ENCODE data around the gene RFX7.
"Not testable (repeated sequence)": the region's sequence is repeated elsewhere in the genome, so short reads cannot be mapped to it uniquely, and the experiment has no call there.

The RFX7 gene

DNA sequence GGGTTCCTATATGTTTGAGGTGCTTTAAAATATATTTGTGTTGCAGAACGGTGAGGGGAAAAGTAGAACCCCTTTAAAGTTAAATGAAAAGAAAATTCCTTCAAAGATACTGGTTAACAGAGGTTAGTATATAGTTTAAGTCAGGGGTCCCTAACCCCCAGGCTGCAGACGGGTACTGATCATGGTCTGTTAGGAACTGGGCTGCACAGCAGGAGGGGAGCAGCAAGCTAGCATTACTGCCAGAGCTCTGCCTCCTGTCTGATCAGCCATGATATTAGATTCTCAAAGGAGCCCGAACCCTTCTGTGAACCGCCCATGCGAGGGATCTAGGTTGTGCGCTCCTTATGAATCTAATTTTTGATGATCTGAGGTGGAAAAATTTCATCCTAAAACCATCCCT, 37.5 kb upstream of the RFX7 start:
- no peaks in the 10 kb centered on the region for H3K79me2 ChIP-seq (ENCODE audit: control insufficient read depth, insufficient read depth, low read length, poor library complexity)
- H3K79me1 ChIP-seq (ENCODE audit: low read length): no peaks in the 10 kb centered on the region
- H4K91ac ChIP-seq (ENCODE audit: low read depth, low read length): no peak overlapping the region
- no peak overlapping the region for H4K12ac ChIP-seq (ENCODE audit: low read depth, low read length)
- no peak overlapping the region for H3K18ac ChIP-seq (ENCODE audit: low read length)
- no peaks in the 10 kb centered on the region for H3K27me3 ChIP-seq (ENCODE audit: insufficient read depth, low read length)
- H2AK5ac ChIP-seq (ENCODE audit: low read length): no peak overlapping the region
- H3K4me1 ChIP-seq (ENCODE audit: control insufficient read depth in 1 of 2, insufficient read depth in 2 of 2, low read length in 2 of 2): no peaks in the 10 kb centered on the region
- H3K14ac ChIP-seq (ENCODE audit: low read length): no peak overlapping the region
- no peak overlapping the region for H3K23ac ChIP-seq (ENCODE audit: low read length)
- H2BK5ac ChIP-seq (ENCODE audit: low read depth, low read length, poor library complexity): no peak overlapping the region
- no peak overlapping the region for H3K4me3 ChIP-seq (ENCODE audit: low read depth, low read length)
- peak overlapping the region; percentile 27 for H3K9ac ChIP-seq (ENCODE audit: low read length)
- H3K36me3 ChIP-seq (ENCODE audit: control insufficient read depth in 1 of 2, insufficient read depth in 2 of 2, low read length in 2 of 2): no peaks in the 10 kb centered on the region
- H3K4me2 ChIP-seq (ENCODE audit: low read length): no peak overlapping the region
- no peaks in the 10 kb centered on the region for H3K9me3 ChIP-seq (ENCODE audit: insufficient read depth, low read depth, low read length)
- H4K8ac ChIP-seq (ENCODE audit: low read depth, low read length): no peak overlapping the region
- DNase-seq: no peak
- H2AFZ ChIP-seq (ENCODE audit: insufficient read depth, low read length, poor library complexity): no peak overlapping the region
- H2BK12ac ChIP-seq (ENCODE audit: low read length): no peak overlapping the region
- H2BK120ac ChIP-seq (ENCODE audit: insufficient read depth, low read length, poor library complexity): no peak overlapping the region
- no peak overlapping the region for H3K27ac ChIP-seq (ENCODE audit: low read depth, low read length)
- no CpG with 5 or more reads among the region's 6 CpGs for WGBS (ENCODE audit: extremely low coverage, insufficient coverage, insufficient read length)
- H3K4ac ChIP-seq (ENCODE audit: low read depth, low read length): no peak overlapping the region

DNA sequence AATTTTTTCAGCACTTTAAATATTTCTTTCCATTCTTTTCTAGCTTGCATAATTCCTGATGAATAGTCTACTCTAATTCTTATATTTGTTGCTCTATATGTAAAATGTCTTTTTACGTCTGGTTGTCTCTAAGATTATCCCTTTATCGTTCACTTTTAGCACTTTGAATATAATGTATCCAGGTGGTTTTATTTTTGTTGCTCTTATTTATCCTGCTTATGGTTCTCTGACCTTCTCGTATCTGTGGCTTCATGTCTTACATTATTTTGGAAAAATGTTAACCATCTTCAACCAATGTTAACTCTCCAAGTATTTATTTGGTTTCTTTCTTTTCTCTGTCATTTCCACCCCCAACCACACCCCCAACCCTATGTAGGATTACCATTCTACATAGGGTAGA, 30.0 kb upstream of the RFX7 start:
- Histone ChIP-seq H2AK5ac (ENCODE audit: low read length) (no peak overlapping the region), H3K36me3 (ENCODE audit: control insufficient read depth in 1 of 2, insufficient read depth in 2 of 2, low read length in 2 of 2) (peaks cover 0 to 2% of the 10 kb centered on the region in 2 experiments), H3K9me3 (ENCODE audit: insufficient read depth, low read depth, low read length) (no peaks in the 10 kb centered on the region), H3K27ac (ENCODE audit: low read depth, low read length) (no peak overlapping the region), H2BK12ac (ENCODE audit: low read length) (no peak overlapping the region), H2BK5ac (ENCODE audit: low read depth, low read length, poor library complexity) (no peak overlapping the region), H3K23ac (ENCODE audit: low read length) (no peak overlapping the region), H3K14ac (ENCODE audit: low read length) (no peak overlapping the region), H3K9ac (ENCODE audit: low read length) (no peak overlapping the region), H4K91ac (ENCODE audit: low read depth, low read length) (no peak overlapping the region), H2BK120ac (ENCODE audit: insufficient read depth, low read length, poor library complexity) (no peak overlapping the region), H4K12ac (ENCODE audit: low read depth, low read length) (no peak overlapping the region), H3K4me1 (ENCODE audit: control insufficient read depth in 1 of 2, insufficient read depth in 2 of 2, low read length in 2 of 2) (no peaks in the 10 kb centered on the region), H3K79me1 (ENCODE audit: low read length) (no peaks in the 10 kb centered on the region), H3K4me3 (ENCODE audit: low read depth, low read length) (no peak overlapping the region), H3K4me2 (ENCODE audit: low read length) (no peak overlapping the region), H3K4ac (ENCODE audit: low read depth, low read length) (no peak overlapping the region), H3K79me2 (ENCODE audit: control insufficient read depth, insufficient read depth, low read length, poor library complexity) (no peaks in the 10 kb centered on the region), H4K8ac (ENCODE audit: low read depth, low read length) (no peak overlapping the region), H2AFZ (ENCODE audit: insufficient read depth, low read length, poor library complexity) (no peak overlapping the region), H3K18ac (ENCODE audit: low read length) (no peak overlapping the region), H3K27me3 (ENCODE audit: insufficient read depth, low read length) (no peaks in the 10 kb centered on the region)
- no CpG with 5 or more reads among the region's 3 CpGs for WGBS (ENCODE audit: extremely low coverage, insufficient coverage, insufficient read length)
- DNase-seq: no peak

DNA sequence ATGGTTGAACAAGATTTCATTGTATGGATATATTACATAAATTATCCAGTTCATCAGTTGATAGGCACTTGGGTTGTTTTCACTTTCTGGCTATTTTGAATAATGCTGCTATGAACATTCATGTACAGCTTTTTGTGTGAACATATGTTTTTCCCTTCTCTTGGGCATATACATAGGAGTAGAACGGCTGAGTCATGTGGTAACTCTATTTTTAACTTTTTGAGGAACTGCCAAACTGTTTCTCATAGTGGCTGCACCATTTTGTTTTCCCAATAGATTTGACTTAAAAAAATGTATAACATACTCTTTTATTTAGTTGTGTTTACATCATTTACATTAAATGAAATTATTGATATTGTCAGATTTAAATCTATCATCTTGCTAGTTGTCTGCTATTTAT, 28.8 kb upstream of the RFX7 start:
- no peak overlapping the region for H3K18ac ChIP-seq (ENCODE audit: low read length)
- H3K14ac ChIP-seq (ENCODE audit: low read length): no peak overlapping the region
- H3K9ac ChIP-seq (ENCODE audit: low read length): no peak overlapping the region
- DNase-seq: no peak
- H4K12ac ChIP-seq (ENCODE audit: low read depth, low read length): no peak overlapping the region
- no peak overlapping the region for H2BK120ac ChIP-seq (ENCODE audit: insufficient read depth, low read length, poor library complexity)
- no peaks in the 10 kb centered on the region for H3K79me1 ChIP-seq (ENCODE audit: low read length)
- no peak overlapping the region for H2BK5ac ChIP-seq (ENCODE audit: low read depth, low read length, poor library complexity)
- no peak overlapping the region for H2AK5ac ChIP-seq (ENCODE audit: low read length)
- H3K4me1 ChIP-seq (ENCODE audit: control insufficient read depth in 1 of 2, insufficient read depth in 2 of 2, low read length in 2 of 2): no peaks in the 10 kb centered on the region
- H2BK12ac ChIP-seq (ENCODE audit: low read length): no peak overlapping the region
- H3K79me2 ChIP-seq (ENCODE audit: control insufficient read depth, insufficient read depth, low read length, poor library complexity): no peaks in the 10 kb centered on the region
- H3K23ac ChIP-seq (ENCODE audit: low read length): no peak overlapping the region
- no peak overlapping the region for H4K91ac ChIP-seq (ENCODE audit: low read depth, low read length)
- H3K36me3 ChIP-seq (ENCODE audit: control insufficient read depth in 1 of 2, insufficient read depth in 2 of 2, low read length in 2 of 2): peaks cover 0 to 2% of the 10 kb centered on the region in 2 experiments
- H4K8ac ChIP-seq (ENCODE audit: low read depth, low read length): no peak overlapping the region
- no CpG with 5 or more reads among the region's 1 CpG for WGBS (ENCODE audit: extremely low coverage, insufficient coverage, insufficient read length)
- H2AFZ ChIP-seq (ENCODE audit: insufficient read depth, low read length, poor library complexity): no peak overlapping the region
- no peak overlapping the region for H3K4ac ChIP-seq (ENCODE audit: low read depth, low read length)
- no peak overlapping the region for H3K27ac ChIP-seq (ENCODE audit: low read depth, low read length)
- no peak overlapping the region for H3K4me3 ChIP-seq (ENCODE audit: low read depth, low read length)
- H3K9me3 ChIP-seq (ENCODE audit: insufficient read depth, low read depth, low read length): no peaks in the 10 kb centered on the region
- H3K4me2 ChIP-seq (ENCODE audit: low read length): no peak overlapping the region
- no peaks in the 10 kb centered on the region for H3K27me3 ChIP-seq (ENCODE audit: insufficient read depth, low read length)

DNA sequence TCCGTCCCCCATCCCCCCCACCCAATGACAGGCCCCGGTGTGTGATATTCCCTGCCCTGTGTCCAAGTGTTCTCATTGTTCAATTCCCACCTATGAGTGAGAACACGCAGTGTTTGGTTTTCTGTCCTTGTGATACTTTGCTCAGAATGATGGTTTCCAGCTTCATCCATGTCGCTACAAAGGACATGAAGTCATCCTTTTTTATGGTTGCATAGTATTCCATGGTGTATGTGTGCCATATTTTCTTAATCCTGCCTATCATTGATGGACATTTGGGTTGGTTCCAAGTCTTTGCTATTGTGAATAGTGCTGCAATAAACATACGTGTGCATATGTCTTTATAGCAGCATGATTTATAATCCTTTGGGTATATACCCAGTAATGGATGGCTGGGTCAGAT, 22.8 kb upstream of the RFX7 start:
- H3K36me3 ChIP-seq (ENCODE audit: control insufficient read depth in 1 of 2, insufficient read depth in 2 of 2, low read length in 2 of 2); H3K9me3 ChIP-seq (ENCODE audit: insufficient read depth, low read depth, low read length); H3K4me3 ChIP-seq (ENCODE audit: low read depth, low read length); H2BK12ac ChIP-seq (ENCODE audit: low read length); H2AFZ ChIP-seq (ENCODE audit: insufficient read depth, low read length, poor library complexity); H3K23ac ChIP-seq (ENCODE audit: low read length); H3K27me3 ChIP-seq (ENCODE audit: insufficient read depth, low read length); H3K4me1 ChIP-seq (ENCODE audit: control insufficient read depth in 1 of 2, insufficient read depth in 2 of 2, low read length in 2 of 2); H3K79me1 ChIP-seq (ENCODE audit: low read length); H3K14ac ChIP-seq (ENCODE audit: low read length); H2BK120ac ChIP-seq (ENCODE audit: insufficient read depth, low read length, poor library complexity); H4K8ac ChIP-seq (ENCODE audit: low read depth, low read length); H3K79me2 ChIP-seq (ENCODE audit: control insufficient read depth, insufficient read depth, low read length, poor library complexity); H3K18ac ChIP-seq (ENCODE audit: low read length); DNase-seq; H4K12ac ChIP-seq (ENCODE audit: low read depth, low read length); H2BK5ac ChIP-seq (ENCODE audit: low read depth, low read length, poor library complexity); H2AK5ac ChIP-seq (ENCODE audit: low read length); H3K4me2 ChIP-seq (ENCODE audit: low read length); H4K91ac ChIP-seq (ENCODE audit: low read depth, low read length); H3K4ac ChIP-seq (ENCODE audit: low read depth, low read length); H3K27ac ChIP-seq (ENCODE audit: low read depth, low read length); H3K9ac ChIP-seq (ENCODE audit: low read length): not testable (repeated sequence)
- no CpG with 5 or more reads among the region's 5 CpGs for WGBS (ENCODE audit: extremely low coverage, insufficient coverage, insufficient read length)

All from trophoblast cell (in vitro differentiated cells and primary cell).